Measurements from ENCODE around the gene CREB5.
A peak's percentile ranks its signal among the peaks of the same experiment; 100 is the strongest.

CREB5 gene

DNA sequence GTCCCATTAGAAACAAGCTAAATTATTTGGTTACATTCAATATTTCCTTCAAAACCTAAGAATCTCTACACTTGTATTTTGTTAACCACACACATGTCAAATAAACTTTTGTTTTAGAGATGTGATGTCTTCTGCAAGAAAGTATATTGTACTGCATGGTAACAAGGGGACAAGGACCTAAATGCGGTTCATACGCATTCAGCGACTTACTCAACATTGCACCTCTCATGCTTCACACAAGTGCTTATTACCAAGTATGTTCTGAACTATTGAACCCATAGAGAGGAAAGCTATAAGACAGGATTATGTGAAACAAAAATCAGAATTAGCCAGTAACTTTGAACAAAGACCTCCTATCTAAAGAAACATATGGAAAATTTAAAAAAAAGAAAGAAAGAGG is 68.3 kb downstream of the CREB5 start:
- DNase-seq = no peak

DNA sequence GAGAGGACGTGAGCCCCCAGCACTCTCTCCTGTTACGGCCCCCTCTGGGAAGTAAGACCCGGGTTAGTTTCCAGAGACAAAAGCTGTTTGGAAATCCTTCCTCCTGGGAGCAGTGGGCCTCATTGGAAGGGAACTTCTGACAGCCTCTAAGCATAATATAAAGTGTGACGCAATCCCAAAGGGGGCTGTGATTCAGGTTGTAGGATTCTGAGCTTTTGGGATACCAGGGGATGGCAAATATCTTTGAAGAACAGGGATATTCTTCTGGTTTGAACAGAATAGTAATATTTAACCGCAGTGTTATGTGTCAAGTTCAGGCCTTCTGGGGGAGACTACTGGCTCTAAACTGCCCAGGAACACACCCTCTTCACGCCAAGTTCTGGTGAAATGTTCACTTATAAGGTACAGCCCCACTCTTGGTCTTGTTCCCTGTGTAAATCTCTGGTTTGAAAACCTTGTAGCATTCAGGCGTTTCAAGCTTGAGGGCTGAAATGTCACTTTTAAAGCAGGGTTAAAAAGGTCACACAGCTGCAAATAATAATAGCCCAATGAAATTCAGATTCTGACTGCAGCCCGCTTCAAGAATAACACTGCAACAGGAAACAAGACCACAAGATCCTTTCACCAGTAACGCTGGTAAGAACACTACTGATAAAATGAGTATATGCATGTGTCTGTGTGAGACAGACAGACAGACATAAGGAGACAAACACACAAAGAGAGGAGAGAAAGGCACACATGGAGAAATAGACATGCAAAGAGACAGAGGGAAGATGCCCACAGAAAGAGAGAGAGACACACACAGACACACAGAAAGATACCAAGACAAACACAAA is 69.0 kb downstream of the CREB5 start:
- no peak for DNase-seq

DNA sequence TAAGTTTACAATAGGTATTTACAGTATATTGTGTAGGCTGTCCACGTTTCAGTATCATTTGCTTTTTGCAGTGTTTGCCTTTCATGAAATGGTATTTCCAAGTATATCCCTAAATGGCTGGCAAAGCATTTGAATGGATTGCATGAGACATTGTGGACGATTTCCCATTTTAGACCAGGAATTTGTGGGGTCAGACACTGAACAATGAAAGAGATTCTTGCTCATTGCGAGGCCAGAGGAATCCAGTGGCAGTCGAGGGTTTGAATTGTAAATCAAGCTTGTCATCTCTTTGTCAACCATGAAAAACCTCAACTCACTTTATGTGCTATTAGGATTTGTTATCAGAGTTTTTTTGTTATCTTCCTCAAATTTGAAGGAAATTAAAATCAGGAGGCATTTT is 70.8 kb downstream of the CREB5 start:
- no peak for DNase-seq

DNA sequence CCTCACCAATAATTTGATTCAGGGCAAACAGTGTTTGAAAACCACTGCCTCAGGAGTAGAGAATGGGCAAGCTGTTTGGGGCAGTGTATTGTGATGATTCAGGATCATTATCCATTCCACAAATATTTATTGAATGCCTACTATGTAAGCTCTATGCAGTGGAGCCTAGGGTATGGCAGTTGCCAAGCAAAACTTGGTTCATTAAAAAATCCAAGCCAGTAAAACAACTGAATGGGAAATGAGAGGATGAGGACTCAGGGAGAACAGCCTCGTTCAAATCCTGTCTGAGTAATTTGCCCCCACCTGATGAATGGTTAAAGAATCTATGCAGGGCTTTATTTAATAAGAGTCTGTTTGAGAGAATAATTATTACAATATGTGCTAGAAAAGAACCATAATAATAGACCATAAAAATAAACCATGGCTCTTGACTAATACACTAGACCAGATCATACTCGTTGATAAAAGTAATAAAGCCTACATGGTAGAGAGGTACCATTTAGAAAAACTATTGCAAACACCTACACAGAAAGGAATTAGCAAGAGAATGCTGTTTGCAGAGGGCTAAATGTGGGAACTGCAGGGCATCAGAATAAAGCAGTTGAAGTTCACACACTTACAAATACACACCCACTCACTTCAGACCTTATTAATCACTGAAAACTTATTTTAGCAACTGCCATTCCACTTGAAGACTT is 71.7 kb downstream of the CREB5 start:
- DNase-seq = no peak

DNA sequence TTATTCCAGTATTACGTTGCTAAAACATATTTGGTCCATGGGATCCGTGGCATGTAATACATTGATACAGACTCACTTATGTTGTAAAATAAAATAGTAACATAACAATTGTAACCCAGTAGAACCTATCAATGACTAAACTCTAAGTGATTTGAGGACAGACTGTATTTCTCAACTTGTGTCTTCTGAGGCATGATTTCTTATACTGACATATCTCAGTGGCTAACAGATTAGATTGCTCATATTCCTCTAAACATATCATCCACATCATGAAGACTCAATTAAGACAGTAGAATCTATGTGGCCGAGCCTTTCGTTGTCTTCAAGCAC is 72.3 kb downstream of the CREB5 start:
- DNase-seq = no peak

DNA sequence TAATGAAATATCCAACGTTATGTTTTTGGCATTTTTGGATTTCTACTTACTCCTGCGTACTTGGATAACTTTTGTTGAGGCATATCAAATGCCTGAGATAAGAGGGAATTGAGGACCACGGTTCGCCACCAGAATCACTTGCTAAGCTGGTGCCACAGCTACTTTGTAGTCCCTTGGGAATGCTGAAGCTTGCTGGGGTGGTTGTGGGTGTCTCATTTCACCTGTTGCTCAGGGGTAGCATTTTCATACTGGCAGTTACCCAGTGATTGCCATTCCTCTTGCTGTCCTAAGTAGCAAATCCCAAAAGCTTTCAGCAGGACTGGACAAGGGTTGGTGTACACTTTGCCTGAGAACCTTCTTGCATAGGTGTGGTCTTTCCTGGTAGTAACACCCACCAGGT is 75.2 kb downstream of the CREB5 start:
- no peak for DNase-seq

DNA sequence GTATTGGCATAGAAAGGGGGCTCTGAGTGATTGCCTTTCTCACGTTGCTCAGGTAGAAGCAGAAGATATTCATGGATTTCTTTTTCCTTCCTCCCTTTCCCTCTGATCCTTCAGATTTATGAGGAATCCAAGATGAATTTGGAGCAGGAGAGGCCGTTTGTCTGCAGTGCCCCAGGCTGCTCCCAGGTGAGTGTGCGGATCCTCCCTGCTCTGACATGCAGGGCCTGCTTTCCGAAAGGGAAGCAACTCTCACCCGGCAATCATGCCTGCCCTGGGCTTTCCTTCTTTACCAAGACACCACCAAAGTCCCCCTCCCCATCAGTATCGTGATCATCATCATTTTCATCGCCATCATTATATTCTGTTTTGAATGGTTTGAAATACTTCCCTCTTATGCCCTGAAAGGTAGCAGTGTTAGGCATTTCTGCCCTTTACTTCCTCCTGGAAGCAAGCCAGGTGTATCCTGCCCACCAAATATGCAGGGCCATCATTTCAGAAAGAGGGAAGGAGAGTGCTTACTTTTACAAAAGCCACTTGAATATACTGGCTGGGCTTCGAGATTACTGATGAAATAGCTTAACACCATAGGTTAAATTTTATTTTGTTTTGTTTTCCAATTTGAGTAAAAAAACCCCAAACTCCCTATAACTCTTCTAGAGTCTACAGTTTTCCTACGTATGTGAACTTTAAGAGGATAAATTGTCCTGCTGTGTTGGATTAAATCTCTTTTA is 75.9 kb downstream of the CREB5 start:
- DNase-seq = no peak

DNA sequence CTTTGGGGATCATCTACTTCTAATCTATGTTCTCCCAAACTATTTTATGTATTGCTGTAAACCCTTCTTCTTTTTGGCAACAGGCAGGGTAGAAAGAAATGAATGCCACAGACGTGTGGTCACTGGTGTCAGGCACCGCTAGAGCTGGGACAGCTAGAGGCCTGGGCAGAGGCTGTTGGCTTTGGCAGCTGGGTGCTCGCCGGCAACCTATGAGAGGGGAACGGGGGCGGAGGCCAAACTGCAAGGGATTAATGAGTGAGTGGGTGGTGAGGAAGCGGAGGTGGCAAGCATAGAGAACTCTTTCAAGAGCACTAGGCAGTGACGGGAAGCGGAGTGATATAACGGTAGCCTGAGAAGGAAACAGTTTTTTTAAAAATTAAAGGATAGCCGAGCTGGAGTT is 78.5 kb downstream of the CREB5 start:
- no peak for DNase-seq

DNA sequence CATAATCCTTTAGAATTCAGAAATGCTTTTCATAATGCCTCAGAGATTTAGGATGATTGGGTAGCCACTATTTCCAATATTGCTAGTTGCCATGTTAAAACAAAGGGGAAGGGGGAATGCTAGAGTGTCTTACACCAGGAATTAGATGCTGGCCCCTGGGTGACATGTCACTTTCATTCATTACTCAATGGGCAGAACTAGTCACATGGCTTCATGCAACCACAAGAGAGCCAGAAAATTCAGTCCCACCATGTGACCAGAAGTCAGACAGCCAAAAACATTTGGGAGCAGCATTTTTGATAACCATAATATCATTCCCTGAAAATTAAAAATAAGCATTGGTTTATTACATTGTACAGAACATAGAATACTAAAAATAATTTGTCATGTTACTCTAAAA is 81.2 kb downstream of the CREB5 start:
- peak; percentile 23 for DNase-seq

DNA sequence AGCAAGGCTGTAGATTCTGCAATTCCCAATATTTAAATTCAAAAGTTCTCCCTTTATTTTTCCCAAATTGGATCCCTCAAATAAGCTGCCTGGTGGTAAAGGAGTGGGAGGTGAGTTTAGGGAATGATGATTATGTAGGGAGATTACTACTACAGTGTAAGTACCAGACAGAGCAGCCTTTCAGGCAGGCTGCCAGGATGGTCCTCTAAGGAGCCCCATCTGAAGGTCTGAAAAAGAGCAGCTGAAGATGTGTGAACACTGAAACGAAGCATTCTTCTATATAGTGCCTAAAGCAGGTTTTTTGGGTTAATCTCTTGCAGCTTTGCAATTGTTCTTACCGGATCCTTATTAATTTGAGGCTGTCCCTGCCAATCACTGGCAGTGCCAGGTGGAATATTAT is 84.7 kb downstream of the CREB5 start:
- no peak for DNase-seq

DNA sequence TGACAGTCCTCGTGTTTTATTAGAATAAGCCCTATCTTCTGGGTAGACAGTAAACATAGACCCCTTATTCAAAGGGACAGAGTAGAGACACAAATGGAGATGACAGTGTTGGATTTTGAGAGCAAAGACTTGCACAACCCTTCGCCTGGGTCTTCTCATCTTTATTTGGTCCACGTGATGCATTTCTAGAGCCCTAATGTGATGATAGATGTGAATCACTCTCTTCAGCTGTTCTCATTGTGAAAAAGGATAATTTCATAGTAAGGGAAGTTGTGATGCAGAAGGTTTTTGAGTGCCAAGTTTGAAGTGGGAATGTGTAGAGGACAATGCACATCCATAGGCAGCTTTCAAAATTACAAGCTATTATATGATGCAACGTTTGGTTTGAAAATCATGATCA is 86.3 kb downstream of the CREB5 start:
- DNase-seq = no peak

DNA sequence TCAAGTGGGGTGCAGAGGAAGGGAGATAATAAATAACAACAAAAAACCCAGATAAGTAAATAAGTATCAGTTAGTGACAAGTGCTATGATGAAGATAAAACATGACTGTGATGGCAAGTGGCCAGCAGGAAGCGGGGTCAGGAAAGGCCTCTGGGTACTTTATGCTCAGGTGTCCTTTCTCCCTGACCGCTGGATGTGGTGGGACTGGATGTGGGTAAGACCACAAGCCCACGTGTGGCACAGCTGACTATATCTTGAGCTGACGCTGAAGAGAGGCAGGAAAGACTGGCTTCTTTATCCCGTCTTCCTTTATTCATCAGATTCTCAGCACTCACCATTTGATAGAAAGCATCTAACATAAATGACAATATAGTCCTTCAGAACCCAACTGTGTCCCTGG is 87.8 kb downstream of the CREB5 start:
- no peak for DNase-seq

DNA sequence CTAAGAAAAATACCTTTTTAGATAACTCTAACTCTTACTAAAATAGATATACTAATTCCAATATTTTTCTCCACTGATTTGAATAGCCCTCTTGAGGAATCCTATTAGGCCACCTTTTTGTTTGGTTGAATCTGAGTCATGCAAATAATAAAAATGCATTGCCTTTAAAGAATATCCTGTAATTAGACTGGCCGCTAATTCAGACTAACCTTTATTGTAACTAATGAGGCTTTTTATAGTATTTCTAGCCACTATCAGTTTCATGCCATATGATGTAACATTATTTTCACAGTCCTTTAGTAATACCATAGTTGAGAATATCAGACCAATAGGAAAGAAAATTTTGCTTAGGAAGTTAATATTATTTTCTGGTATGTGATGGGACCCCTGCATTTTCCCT is 90.1 kb downstream of the CREB5 start:
- DNase-seq = no peak

DNA sequence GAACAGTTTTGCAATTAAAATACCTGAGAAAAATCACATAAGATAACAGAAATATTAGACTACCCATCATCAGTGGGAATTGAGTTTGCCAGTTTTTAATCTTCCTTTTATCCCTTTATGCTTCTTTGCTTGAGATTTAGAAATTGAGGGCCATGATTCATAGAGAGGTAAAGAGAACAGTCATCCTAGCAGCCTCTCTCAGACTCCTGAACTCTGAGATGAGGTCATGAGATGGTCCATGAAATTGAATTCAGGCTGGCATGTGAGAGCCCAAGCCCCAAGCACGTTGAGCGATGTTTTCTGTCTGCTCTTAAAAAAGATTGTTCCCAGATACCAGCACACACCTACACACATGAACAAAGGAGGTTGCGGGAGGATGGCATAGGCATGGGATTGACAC is 91.1 kb downstream of the CREB5 start:
- DNase-seq = no peak

DNA sequence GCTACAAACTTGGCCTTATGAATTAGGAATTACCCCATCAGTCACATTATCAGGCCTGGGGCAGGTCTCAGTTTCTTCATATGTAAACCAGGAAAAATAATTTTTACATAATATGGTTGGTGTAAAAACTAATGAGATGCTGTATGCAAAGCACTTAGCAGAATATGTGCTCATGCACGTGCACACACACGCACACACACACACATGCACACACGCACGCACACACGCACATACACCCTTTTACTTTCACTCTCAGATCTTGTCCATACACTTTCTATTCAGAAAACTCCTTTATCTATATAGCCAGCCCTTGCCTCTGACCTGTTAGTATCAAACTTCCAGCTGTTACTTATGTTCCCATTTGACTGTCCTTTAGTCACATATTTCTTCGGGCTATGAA is 92.7 kb downstream of the CREB5 start:
- DNase-seq = no peak

DNA sequence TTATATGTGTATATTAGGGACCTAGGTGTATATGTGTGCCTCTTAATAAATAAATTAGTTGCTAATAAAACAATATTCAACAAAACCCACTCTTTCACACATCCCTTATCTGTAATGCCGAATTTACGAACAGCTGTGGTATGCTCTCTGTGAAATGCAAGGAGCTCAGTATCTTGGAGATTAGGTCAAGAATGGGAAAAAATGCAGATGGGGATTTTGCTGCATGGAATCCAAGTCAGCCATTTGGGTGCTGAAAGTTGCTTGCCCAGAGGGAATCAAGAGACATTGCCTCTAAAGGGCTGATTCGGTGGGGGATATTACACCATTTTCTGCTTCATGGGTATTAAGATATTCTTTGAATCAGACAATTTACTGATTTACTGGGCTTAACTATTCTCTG is 93.5 kb downstream of the CREB5 start:
- DNase-seq = no peak

DNA sequence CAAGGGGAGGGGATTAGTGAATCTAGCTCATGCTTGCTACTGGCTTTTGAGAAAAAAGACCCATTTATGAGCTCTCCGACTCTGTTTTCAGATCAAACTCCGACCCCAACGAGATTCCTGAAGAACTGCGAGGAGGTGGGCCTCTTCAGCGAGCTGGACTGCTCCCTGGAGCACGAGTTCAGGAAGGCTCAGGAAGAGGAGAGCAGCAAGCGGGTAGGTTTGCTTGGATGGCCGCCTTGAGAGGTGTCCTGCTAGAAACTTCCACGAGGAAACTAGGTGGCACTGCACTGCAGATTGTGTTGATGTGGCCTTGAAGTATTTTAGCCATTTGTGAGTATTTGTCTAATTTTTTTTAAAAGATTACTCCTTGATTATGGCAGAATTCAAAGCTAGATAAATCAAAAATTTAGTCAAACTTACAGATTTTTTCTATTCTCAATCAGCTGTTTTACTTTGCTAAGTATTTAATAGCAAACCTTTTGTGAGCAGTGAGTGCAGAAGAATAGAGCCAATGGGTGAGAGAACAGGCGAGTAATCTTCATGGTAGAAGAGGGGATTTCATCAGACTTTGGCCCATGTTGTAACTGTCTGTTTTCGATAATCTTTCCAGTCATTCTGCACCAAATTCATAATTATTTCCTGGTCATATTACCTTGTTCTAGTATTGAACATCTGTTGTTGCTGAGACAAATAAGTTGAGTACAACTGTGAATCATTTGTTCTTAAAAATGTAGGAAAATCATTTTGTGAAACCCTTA is 95.4 kb downstream of the CREB5 start:
- DNase-seq = peak; percentile 47

DNA sequence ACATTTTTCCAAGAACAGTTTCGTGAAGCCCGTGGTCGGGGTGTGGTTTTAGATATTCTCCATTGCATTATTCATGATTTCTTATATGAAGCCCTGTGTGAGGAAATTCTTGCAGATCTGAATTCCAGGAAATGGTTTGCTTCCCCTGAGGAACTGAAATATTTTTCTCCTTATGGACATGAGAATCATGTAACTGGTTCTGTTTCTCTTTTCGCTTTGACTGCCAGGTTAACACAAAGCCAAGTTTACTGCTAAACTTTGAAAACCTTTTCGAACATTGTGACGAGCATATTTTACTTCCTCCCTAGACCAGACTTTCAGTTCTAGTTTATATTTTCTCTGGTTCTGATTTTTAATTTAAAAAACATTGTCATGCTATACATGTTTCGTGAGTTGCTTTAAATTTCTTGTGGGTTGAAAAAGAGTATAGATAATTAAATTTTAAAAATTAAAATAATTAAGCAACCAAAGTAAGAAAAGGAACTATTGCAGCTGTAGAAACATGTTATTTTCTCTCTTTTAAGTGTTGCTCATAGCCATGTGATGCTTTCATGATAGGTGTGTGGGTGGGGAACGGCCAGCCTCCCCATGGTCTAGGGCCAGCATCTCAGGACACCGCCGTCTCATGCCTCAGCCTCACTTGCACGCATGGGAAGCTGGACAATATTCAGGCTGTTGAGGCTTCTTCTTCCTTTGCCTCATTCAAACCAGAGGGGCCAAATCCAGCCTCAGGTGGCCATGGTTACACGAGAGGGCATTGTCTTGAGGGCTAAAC is 97.1 kb downstream of the CREB5 start:
- DNase-seq = peak; percentile 95

DNA sequence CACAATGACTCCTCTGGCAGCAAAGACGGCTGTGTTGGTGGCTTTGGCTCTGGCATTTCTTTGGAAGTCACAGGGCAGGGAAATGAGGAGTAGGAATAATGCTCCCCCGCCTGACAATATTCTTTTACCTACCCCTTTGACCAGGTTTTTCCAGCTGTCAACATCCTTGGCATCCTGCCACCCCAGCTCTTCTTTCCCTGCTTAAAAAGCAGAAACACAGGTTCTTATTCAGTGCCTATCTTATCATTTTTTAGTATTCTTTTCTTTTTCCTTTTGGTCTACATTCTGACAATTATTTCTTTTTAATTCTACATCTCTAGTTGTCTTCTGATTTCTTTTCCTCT is 97.7 kb downstream of the CREB5 start:
- no peak for DNase-seq

DNA sequence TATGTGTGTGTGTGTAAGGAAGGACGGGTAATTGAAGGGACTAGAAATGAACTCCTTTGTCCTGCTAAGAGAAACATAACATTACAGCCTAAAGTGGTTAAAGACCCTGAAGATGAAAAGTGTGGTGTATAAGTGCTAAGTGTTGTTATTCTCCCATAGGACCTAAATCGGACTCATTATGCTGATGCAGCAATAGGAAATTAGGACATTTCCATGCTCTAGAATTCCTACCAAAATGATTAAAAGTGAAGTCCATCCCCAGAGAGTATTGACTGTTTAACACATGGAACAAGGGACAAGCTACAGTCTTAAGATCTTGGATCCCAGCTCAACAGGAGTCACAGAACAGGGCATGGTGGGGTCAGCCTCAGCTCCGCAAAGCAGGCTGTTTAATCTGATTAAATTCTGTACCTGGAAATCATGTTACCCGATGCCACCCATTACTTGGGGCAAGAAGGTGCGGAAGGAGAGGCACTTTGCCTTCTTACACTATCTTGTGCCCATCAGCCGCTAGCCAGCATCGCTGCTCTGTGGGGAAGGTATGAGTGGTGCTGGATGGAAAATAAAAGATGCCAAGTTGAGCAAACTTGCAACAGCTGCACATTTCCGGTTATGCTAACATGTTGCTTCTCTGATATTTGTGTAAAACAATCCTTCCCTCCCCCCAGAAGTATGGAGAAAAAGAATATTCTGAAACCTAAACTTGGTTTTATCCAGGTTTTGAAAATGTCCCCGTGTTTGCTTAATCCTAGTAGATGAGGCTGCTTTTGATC is 100.5 kb downstream of the CREB5 start:
- DNase-seq = no peak

DNA sequence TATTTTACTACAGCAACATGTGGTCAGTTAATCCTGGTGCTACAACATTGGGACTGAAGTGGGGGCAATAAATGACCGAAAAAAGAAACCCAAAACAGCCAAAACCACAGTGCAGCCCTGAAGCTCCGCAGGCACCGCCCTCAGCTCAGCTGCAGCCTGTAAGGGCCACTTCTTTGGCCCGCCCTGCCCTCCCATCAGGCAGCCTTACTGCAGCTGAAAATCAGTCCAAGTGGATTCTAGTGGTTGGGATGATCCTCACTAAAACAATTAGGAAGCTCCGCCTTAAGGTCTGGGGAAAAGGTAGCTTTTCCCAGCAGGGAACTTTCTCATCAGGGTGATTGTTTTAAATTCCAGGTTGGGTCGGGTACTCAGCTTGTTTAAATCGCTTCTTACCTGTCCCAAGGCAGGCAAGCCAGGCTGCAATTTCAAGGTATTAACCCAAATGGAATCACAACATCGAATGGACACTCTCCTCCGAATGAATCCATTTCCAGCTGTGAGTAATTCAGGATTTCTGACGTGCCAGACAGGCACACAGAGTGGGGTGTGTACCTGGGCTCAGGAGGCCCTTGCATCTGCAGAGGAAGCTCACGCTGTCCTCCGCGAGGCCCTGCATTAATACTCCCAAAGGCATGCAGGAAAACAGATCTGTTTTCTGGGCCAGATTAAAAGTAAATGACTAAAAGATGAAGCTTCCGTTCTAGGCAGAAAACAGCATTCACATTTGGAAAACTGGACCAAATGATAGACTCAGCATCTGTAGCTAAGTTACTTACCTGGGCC is 104.3 kb downstream of the CREB5 start:
- DNase-seq = no peak

Measured in suppressor macrophage treated with lipopolysaccharide for 4 hours (primary cell).